Adipose tissue (tissue), 3 donors: ENCODE results near the gene ASAP2. TPM values are rescaled to one million over a fixed set of nuclear protein-coding genes. Genes with fewer than 3 reads are reported as not detected.

Experiments
- H3K27ac ChIP-seq: one replicate; pipeline ENCODE4 v1.5.1; 2013; ENCODE audit warnings: low read depth, low read length
- WGBS, 3 donors: extraction: QIAGEN DNeasy Blood & Tissue Kit; methylation state at CpG; one replicate each; pipeline ENCODE4 v1.1.7; 2013; 5-methylcytosine and 5-hydroxymethylcytosine counted together
- polyA plus RNA-seq, 3 donors: library from polyadenylated mRNA; stranded (reverse); fragments of 200-250 nt; gene quantifications; one replicate each; pipeline ENCODE4 v1.2.3, GENCODE V29; 2013
- donor health status: healthy with polysubstance abuse.
- donor health status: Bipolar disorder and iron deficiency.
- donor health status: healthy.

ASAP2 gene
- polyA plus RNA-seq, 3 donors: 4.1 to 24.0 (median 12.5) TPM

DNA sequence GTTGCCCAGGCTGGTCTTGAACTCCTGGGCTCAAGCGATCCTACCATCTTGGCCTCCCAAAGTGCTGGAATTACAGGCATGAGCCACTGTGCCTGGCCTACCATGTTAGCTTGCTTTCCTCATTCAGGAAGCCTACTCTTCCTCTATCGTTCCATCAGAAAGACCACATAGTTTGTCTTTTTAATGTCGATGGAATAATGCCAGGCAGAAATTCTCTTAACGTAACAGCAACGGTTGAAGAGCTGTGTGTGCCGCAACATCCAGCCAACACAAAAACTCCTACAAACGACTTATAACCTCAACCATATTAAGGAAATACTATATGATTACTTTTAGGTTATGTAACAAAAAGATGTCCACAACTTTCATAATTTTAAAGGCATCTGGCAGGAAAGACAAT is 206.2 kb downstream of the ASAP2 start:
- no peak overlapping the region for H3K27ac ChIP-seq
- 54 to 78% (median 62%) methylated on average over 7 of the region's 7 CpGs for WGBS, 3 donors

DNA sequence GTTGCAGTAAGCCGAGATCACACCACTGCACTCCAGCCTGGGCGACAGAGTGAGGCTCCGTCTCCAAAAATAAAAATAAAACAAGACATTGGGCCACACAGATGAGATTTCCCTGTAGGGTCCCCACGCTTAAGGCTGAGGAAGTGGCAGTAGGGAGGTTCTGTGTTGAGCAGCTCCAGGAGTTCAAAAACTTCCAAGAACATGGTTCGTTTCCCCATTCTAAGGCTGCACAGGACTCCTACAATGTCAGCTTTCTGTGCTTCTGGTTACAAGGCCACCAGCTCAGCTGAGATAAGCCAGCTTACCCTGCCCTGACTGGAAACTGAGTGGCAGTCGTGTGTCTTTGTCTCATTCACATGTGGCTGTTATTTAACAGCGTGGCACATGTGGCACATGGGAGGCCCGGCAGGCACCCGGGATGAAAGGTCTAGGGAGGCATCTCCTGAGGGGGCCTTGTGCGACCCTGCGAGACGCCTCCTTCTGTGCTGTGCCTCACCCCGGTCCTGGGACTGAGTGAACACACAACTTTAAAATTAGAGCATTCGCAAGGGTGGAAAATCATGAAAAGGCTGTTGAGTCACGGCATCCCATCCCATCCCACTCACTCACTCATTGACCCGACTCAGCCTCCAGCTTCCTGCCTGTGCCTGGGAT is 209.0 kb downstream of the ASAP2 start:
- 82 to 89% (median 86%) methylated on average over 16 of the region's 16 CpGs for WGBS, 3 donors
- no peak overlapping the region for H3K27ac ChIP-seq

GRCh38 chr2:9416267-9416961 is 209.8 kb downstream of the ASAP2 start:
- WGBS, 3 donors: 90 to 91% (median 90%) methylated on average over 9 of the region's 9 CpGs
- H3K27ac ChIP-seq: no peak overlapping the region

DNA sequence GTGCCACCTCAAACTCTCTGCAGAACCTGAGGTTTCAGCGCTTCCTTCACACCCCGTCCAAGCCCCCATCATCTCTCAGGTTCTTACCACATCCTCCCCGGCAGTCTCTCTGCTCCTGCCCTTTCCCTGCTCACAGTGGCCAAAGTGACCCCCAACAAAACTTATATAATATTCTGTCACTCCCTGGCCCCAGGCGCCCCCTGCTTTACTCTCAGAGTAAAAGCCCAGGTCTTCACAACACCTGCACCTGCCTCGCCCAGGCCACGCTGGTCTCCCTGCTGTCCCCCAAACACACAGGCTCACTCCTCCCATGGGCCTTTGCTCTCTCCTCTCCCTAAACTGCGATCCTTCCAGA is 210.3 kb downstream of the ASAP2 start:
- 93 to 98% (median 95%) methylated on average over 7 of the region's 7 CpGs for WGBS, 3 donors
- H3K27ac ChIP-seq: no peak overlapping the region

- WGBS, 3 donors: 70 to 83% (median 82%) methylated on average over 3 of the region's 3 CpGs
- no peak overlapping the region for H3K27ac ChIP-seq
These were observed 211.1 kb downstream of the ASAP2 start for GRCh38 chr2:9417725-9418124.

- WGBS, 3 donors: 89 to 92% (median 90%) methylated on average over 4 of the region's 4 CpGs
- H3K27ac ChIP-seq: no peak overlapping the region
These were observed 212.1 kb downstream of the ASAP2 start for GRCh38 chr2:9418746-9419145.

- H3K27ac ChIP-seq: no peak overlapping the region
- 87 to 90% (median 88%) methylated on average over 3 of the region's 3 CpGs for WGBS, 3 donors
These were observed 212.9 kb downstream of the ASAP2 start for GRCh38 chr2:9419541-9419940.

- WGBS, 3 donors: 71 to 83% (median 78%) methylated on average over 10 of the region's 10 CpGs
- H3K27ac ChIP-seq: no peak overlapping the region
These were observed 213.9 kb downstream of the ASAP2 start for GRCh38 chr2:9420495-9420894.

- 2 to 7% (median 6%) methylated on average over 42 of the region's 42 CpGs for WGBS, 3 donors
- H3K27ac ChIP-seq: peak overlapping the region; percentile 36
These were observed 215.9 kb downstream of the ASAP2 start for GRCh38 chr2:9422321-9423099.

DNA sequence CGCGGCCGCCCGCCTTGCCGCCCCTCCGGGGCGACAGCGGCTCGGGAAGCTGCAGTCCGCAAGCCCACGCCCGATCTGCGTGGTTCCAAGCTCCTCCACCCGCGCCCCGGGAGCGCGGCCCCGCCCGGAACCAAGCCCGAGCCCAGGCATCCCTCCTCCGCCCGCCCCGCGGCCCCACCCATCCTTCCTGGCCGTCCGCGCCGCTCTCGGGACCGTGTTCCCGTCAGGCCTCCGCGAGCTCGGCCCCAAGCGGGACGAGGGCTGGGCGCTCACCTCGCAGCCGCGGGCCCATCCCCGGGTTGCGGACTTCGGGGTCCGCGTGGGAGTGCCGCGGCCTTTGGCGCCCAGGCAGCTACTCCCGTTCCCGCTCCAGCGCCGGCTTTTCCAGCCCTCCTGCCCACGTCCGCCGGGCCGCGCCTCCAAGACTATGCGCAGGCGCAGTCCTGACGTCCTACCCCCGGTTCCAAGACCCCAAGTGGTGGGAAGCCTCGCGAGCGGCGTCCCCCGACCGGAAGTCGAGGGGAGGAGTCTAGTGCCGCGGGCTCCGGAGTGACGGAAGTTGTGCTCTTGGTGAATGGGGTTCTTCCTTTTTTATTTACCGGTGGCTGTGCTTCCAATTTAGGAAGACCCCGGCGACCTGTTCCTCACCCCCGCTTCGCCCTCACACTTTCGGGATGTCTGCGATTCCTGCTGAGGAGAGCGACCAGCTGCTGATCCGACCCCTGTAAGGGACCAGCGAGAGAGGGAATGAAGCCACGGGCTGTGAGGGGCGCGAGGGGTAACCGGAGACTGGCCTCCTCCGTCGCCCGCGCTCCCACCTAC is 216.7 kb downstream of the ASAP2 start, which contains the start of the genes CPSF3 and ITGB1BP1:
CPSF3 (plus strand) TSS at position 555 of the 822 bp plus-strand sequence; CDS start at position 675, 120 bp downstream.
ITGB1BP1 (minus strand) TSS at position 429 of the 822 bp plus-strand sequence. CDS start 4,831 bp downstream, outside the sequence.
- peak within 1 kb of the TSS; percentile 51 for H3K27ac ChIP-seq
- 0% methylated on average over 78 to 91 of the region's 91 CpGs for WGBS, 3 donors

DNA sequence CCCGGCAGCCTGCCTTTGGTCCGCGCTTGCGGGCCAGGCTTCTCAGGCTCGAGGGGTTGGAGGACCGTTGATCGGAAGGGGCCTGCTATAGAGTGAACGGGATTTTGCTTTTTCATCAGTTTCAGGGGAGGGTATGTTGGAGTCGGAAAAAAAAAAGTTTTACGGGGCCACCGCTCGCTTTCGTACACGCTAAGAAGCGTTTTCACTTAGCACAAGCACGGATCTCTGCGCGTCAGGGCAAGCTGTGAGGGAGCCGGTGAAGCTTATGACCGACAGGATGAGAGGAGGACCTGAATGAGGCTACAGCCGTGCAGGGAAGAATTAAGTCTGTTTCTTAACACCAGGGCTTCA is 217.3 kb downstream of the ASAP2 start:
- H3K27ac ChIP-seq: peak overlapping the region; percentile 51
- 1% methylated on average over 21 of the region's 21 CpGs for WGBS, 3 donors

DNA sequence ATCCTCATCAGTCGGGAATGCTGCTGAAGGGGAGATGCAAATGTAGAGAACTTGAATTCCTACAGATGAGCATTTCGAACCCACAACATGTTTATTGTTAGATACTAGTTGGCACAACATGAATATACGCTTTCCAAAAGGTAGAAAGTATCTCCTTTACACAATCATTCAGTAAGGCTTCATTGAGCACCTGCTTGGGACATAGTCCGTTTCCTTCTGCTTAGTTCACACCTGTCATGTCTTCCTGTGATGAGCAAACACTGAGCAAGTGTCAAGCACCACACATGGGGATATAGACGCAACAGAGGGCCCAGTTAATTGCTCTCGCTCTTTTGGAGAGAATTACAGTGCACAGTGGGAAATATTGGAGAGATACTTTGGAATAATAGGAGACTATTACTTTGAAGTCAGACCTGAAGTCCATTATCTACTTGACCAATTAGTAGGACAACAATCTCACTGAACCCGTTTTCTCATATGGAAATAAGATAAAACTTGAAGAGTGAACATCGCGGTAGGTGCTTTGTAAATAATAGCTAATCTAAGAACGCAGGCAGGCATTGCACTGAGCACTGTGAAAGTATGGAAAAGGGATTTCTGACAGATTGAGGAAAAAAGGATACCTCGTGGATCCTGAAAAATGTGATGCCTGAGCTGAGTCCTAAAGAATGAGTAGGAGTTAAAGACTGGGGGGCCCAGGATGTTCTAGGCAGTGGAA is 218.0 kb downstream of the ASAP2 start:
- no peak overlapping the region for H3K27ac ChIP-seq
- 39 to 72% (median 67%) methylated on average over 11 of the region's 11 CpGs for WGBS, 3 donors

- H3K27ac ChIP-seq: no peak overlapping the region
- WGBS, 3 donors: 74 to 82% (median 79%) methylated on average over 5 of the region's 5 CpGs
These were observed 222.5 kb downstream of the ASAP2 start for GRCh38 chr2:9428965-9429577.

DNA sequence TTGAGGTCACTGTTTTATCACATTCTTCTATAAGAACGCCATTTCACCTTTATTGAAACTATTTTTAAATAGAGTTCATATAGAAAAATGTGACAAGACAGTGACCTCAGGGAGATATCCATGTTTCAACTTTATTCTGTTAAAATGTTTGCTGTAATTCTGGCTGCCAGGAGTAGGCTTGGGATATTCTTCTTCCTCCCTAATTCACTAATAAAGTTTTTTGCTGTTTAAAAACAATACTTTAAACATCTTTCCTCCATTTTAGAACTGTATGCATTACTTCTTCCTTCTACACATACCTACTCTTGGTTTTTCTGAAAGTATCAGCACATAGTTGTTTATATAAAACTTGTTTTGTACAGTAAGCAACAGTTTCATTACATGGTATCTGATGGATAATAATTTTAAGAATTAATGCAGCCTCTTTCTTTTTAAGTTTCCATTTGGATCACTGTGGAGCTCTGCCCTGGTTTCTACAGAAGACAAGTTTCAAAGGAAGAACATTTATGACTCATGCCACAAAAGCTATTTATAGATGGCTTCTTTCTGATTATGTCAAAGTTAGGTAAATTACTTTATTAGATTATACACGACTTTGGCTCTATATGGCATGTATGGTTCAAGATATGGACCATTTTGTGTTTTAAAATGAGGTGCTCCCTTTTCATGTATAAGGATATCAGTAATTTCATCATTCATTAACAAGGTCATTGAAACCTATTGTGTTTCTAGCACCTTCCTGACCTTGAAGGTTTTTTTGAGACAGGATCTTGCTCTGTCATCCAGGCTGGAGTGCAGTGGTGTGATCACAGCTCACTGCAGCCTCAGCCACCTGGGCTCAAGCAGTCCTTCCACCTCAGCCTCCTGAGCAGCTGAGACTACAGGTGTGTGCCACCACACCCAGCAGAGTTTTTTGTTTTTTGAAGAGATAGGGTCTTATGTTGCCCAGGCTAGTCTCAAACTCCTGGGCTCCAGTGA is 224.0 kb downstream of the ASAP2 start:
- 60 to 77% (median 74%) methylated on average over 2 of the region's 2 CpGs for WGBS, 3 donors
- no peak overlapping the region for H3K27ac ChIP-seq

DNA sequence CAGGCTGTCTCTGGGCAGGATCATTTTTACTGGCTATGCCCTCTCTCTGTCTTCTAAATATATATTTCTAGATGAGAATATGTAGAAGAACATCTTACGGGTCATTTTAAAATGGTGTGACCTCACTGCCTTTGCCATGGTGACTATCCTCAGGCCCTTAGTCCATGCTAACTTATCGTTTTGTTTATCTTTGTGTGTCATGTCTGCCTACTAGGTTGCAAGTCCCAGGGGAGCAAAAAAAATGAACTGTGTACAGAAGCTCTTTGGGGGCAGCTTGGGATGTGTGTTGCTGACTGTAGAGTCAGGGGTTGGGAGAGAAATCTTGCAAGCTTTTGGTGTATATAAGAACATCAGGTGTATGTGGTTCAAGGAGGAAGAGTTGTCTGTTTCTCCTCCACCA is 227.9 kb downstream of the ASAP2 start:
- H3K27ac ChIP-seq: no peak overlapping the region
- WGBS, 3 donors: 84 to 86% (median 85%) methylated on average over 2 of the region's 2 CpGs

DNA sequence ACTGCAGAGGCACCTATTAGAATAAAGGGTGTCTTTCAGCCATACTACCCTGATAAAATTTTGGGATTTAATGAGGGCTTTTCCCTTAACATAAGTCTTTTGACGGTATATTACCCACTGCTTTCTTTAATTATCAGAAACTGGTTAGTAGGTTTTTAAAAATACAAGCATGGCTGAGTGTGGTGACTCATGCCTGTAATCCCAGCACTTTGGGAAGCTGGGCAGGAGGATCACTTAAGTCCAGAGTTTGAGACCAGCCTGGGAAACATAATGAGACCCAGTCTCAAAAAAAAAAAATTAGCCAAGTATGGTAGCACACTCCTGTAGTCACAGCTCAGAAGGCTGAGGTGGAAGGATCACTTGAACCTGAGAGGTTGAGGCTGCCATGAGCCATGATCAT is 232.9 kb downstream of the ASAP2 start:
- no peak overlapping the region for H3K27ac ChIP-seq
- 94 to 98% (median 97%) methylated on average over 1 of the region's 1 CpG for WGBS, 3 donors
